Measurements from ENCODE around the gene RABAC1. TPM values are rescaled to one million over a fixed set of nuclear protein-coding genes. Genes with fewer than 3 reads are reported as not detected.
"Not testable (repeated sequence)": the region's sequence is repeated elsewhere in the genome, so short reads cannot be mapped to it uniquely, and the experiment has no call there.

The RABAC1 gene
- total RNA-seq, 1 donor from 2014 or later: 56.7 TPM

DNA sequence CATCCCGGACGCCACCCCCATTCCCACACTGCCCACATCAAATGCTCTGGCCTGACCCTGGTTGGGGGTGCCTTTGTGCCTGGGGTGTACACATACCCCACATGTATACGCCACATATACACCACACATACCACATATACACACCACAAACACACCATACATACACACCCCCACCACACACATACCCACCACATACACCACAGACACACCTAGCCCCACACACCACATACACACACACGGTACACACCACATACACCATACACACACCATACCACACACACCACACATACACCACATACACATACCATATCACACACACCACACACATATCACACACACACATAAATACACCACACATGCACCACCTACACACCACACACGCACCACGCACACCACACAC, 41.0 kb downstream of the RABAC1 start:
- no peaks in the 10 kb centered on the region for H3K9me3 ChIP-seq (replicated peaks)
- H3K27ac ChIP-seq (replicated peaks): no peak overlapping the region
- no peak overlapping the region for H3K4me3 ChIP-seq
- no peak for DNase-seq
- peaks cover 95% of the 10 kb centered on the region for H3K27me3 ChIP-seq (ENCODE audit: low read depth)
- intact Hi-C loops (cut with micrococcal nuclease): no loop called here
- TF ChIP-seq, protein P1, sequence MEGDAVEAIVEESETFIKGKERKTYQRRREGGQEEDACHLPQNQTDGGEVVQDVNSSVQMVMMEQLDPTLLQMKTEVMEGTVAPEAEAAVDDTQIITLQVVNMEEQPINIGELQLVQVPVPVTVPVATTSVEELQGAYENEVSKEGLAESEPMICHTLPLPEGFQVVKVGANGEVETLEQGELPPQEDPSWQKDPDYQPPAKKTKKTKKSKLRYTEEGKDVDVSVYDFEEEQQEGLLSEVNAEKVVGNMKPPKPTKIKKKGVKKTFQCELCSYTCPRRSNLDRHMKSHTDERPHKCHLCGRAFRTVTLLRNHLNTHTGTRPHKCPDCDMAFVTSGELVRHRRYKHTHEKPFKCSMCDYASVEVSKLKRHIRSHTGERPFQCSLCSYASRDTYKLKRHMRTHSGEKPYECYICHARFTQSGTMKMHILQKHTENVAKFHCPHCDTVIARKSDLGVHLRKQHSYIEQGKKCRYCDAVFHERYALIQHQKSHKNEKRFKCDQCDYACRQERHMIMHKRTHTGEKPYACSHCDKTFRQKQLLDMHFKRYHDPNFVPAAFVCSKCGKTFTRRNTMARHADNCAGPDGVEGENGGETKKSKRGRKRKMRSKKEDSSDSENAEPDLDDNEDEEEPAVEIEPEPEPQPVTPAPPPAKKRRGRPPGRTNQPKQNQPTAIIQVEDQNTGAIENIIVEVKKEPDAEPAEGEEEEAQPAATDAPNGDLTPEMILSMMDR (IDR thresholded peaks at IDR 0.05; ENCODE audit: borderline replicate concordance): no peak
- no peaks in the 10 kb centered on the region for H3K36me3 ChIP-seq
- peaks cover 4% of the 10 kb centered on the region for H3K4me1 ChIP-seq

DNA sequence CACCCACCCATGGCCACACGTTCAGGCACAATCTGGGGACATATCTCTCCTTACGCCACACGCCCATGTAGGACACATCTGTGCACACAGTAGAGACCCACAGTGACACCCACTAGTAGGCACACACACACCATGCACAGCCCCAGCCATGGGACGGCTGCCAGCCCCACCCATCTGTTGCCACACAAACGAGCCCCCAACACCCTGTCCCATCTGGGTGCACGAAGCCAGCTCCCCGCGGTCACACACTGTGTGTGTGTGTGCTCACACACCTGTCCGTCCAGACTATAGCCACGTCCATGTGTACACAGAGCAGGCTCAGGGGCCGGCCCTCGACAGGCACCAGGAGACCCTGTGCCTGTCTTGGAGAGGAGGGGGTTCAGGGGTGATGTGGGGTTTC, 41.4 kb downstream of the RABAC1 start:
- DNase-seq: no peak
- TF ChIP-seq, protein P1 (IDR thresholded peaks at IDR 0.05; ENCODE audit: borderline replicate concordance): no peak
- intact Hi-C loops (cut with micrococcal nuclease): no loop called here

DNA sequence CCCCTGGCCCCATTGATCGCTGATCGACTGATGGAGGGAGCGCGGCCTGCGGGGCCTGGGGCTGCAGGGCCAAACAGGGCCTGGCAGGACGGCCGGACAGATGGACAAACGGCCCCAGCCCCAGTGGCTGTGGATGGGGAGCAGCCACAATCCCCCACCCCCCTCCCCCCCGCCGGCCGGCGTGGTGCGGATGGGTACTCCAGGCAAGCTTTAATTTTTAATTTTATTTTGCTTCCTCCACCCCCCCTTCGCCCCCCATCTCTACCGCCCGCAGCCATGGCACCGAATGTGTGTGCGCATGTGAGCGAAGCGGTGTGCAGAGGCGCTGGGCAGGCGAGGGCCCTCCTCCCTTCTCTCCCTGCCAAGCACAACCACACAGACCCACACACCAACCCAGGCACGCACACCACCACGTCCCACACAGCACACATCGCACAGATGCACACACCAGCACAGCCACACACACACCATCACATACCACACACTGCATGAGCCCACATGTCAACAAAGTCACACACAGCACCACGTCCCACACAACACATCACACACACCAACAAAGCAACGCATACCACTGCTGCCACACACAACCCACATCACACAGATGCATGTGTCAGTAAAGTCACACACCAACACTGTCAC, 43.2 kb downstream of the RABAC1 start:
- Histone ChIP-seq H3K9me3 (replicated peaks) (no peaks in the 10 kb centered on the region), H3K27me3 (ENCODE audit: low read depth) (peaks cover 95% of the 10 kb centered on the region), H3K4me3 (no peak overlapping the region), H3K36me3 (no peaks in the 10 kb centered on the region), H3K27ac (replicated peaks) (no peak overlapping the region), H3K4me1 (peaks cover 7% of the 10 kb centered on the region)
- no peak for DNase-seq
- intact Hi-C loops (cut with micrococcal nuclease): no loop called here
- TF ChIP-seq, protein P1 (IDR thresholded peaks at IDR 0.05; ENCODE audit: borderline replicate concordance): no peak

More for the DNA sequence above, 41.4 kb downstream of the RABAC1 start:
- no peak overlapping the region for H3K4me3 ChIP-seq
- H3K4me1 ChIP-seq: peaks cover 7% of the 10 kb centered on the region
- no peak overlapping the region for H3K27ac ChIP-seq (replicated peaks)
- H3K9me3 ChIP-seq (replicated peaks): no peaks in the 10 kb centered on the region
- H3K36me3 ChIP-seq: no peaks in the 10 kb centered on the region
- H3K27me3 ChIP-seq (ENCODE audit: low read depth): peaks cover 95% of the 10 kb centered on the region

DNA sequence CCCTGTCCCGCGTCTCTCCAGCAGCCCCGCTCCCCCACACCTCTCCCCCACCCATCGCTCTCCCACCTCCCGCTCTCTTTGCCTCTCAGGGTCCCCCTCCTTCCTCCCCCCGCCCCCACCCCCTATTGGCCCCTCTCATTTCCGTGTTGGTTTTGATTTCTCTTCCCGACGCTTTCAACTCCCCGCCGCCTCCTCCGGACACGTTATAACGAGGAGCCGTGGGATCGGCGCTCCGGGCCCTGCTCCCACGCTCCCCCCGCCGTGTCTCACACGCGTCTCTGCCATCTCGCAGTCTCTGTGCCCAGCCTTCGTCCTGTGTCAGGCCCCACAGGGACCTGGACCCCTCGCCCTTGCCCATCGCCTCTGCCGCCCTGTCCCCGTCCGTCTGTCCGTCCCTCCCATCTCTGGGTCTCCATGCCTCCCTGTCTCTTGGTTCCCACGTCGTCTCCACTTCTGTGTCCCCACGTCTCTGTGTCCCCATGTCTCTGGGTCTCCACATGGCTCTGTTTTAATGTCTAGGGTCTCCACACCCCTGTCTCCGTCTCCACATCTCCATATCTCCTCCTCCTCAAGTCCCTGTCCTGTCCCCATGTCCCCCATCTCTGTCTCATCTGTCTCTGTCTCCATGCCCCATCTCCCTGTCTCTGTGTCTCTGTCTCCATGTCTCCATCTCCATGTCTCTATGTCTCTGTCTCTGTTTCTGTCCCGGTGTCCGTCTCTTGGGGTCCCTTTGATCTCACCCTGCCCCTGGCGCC, 43.9 kb downstream of the RABAC1 start:
- TF ChIP-seq, protein P1 (IDR thresholded peaks at IDR 0.05; ENCODE audit: borderline replicate concordance): no peak
- no peak for DNase-seq
- peaks cover 95% of the 10 kb centered on the region for H3K27me3 ChIP-seq (ENCODE audit: low read depth)
- H3K9me3 ChIP-seq (replicated peaks): no peaks in the 10 kb centered on the region
- H3K27ac ChIP-seq (replicated peaks): no peak overlapping the region
- intact Hi-C loops (cut with micrococcal nuclease): no loop called here
- H3K4me3 ChIP-seq: no peak overlapping the region
- H3K4me1 ChIP-seq: peaks cover 7% of the 10 kb centered on the region
- no peaks in the 10 kb centered on the region for H3K36me3 ChIP-seq

DNA sequence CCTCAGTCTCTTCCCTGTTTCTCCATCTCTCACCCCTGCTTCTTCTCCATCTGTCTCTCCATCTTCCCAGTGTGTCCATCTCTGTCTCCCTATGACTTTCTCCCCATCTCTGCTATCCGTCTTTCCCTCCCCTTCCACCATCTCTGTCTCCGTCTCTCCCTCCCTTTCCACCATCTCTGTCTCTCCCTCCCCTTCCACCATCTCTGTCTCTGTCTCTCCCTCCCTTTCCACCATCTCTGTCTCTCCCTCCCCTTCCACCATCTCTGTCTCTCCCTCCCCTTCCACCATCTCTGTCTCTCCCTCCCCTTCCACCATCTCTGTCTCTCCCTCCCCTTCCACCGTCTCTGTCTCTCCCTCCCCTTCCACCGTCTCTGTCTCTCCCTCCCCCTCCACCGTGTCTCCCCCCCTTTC, 44.7 kb downstream of the RABAC1 start:
- H3K27ac ChIP-seq (replicated peaks); H3K4me3 ChIP-seq; DNase-seq; H3K9me3 ChIP-seq (replicated peaks); H3K4me1 ChIP-seq; H3K36me3 ChIP-seq; intact Hi-C loops (cut with micrococcal nuclease): not testable (repeated sequence)
- H3K27me3 ChIP-seq (ENCODE audit: low read depth): peaks cover 95% of the 10 kb centered on the region

Data from left ventricle myocardium inferior (tissue), 1 donor.